IMR-90 (cell line): ENCODE data around the gene CYP46A1. TPM values are rescaled to one million over a fixed set of nuclear protein-coding genes. Genes with fewer than 3 reads are reported as not detected.
A peak's percentile ranks its signal among the peaks of the same experiment; 100 is the strongest.

ENCODE experiments used
- ATAC-seq: fragments of 200-7000 bp; cut with Tn5 transposase; 2 replicates; pipeline ENCODE4 v1.9.1; 2020; ENCODE audit warnings: low read depth, mild to moderate bottlenecking, moderate library complexity
- BruUV-seq: library from RNA; stranded (reverse); fragments of 400-500 nt; replicated peaks from 2 replicates; lab custom pipeline; 2021; lab: Mats Ljungman, UMichigan
- CTCF ChIA-PET: fragments of 300-600 bp; formaldehyde crosslinking; extraction: SDS; loops from one replicate; lab custom pipeline; 2021; ENCODE audit warnings: antibody characterized with exemption; lab: Yijun Ruan, JAX
- POLR2A ChIA-PET: fragments of 300-600 bp; sonication (Branson Sonifier 250); formaldehyde crosslinking; loops from one replicate; lab custom pipeline; 2022; ENCODE audit warnings: antibody characterized with exemption; ENCODE audit not compliant: unreplicated experiment; lab: Charles Lee
- DNase-seq: peaks from one replicate; pipeline ENCODE4 v3.0.0; 2013
- H2AFZ ChIP-seq: replicated peaks from 2 replicates; pipeline ENCODE3; 2013; ENCODE audit warnings: low read length, mild to moderate bottlenecking; ENCODE audit not compliant: poor library complexity
- H2AK5ac ChIP-seq: 2 replicates; pipeline ENCODE4 v1.6.1; 2013; ENCODE audit warnings: low read depth, low read length, inconsistent platforms
- H2AK9ac ChIP-seq: replicated peaks from 2 replicates; pipeline ENCODE3; 2013; ENCODE audit warnings: mild to moderate bottlenecking, low read depth, low read length, moderate library complexity; ENCODE audit not compliant: poor library complexity
- H2BK120ac ChIP-seq: 2 replicates; pipeline ENCODE4 v1.6.1; 2013; ENCODE audit warnings: low read depth, low read length, inconsistent platforms
- H2BK15ac ChIP-seq: 3 replicates; pipeline ENCODE4 v1.6.1; 2013; ENCODE audit warnings: low read depth, low read length, inconsistent platforms
- H2BK20ac ChIP-seq: 2 replicates; pipeline ENCODE4 v1.6.1; 2013; ENCODE audit warnings: low read depth, mild to moderate bottlenecking, inconsistent platforms, low read length, moderate library complexity
- H2BK5ac ChIP-seq: 2 replicates; pipeline ENCODE4 v1.6.1; 2013; ENCODE audit warnings: mild to moderate bottlenecking, low read depth, low read length, inconsistent platforms; ENCODE audit not compliant: poor library complexity, severe bottlenecking
- H3K14ac ChIP-seq: replicated peaks from 2 replicates; pipeline ENCODE4 v1.6.1; 2013; ENCODE audit warnings: low read depth, low read length, inconsistent platforms
- H3K18ac ChIP-seq: 2 replicates; pipeline ENCODE4 v1.6.1; 2013; ENCODE audit warnings: low read depth, low read length, control low read depth
- H3K23ac ChIP-seq: 2 replicates; pipeline ENCODE4 v1.6.1; 2013; ENCODE audit warnings: low read depth, low read length, inconsistent platforms
- H3K27ac ChIP-seq: 2 replicates; pipeline ENCODE4 v1.5.1; 2013; ENCODE audit warnings: mild to moderate bottlenecking, control low read depth, low read length; ENCODE audit not compliant: insufficient read depth
- H3K27me3 ChIP-seq: 2 replicates; pipeline ENCODE4 v1.6.1; 2013; ENCODE audit warnings: low read length; ENCODE audit not compliant: control insufficient read depth, insufficient read depth
- H3K36me3 ChIP-seq: 2 replicates; pipeline ENCODE4 v1.6.1; 2013; ENCODE audit warnings: low read length, mixed read lengths; ENCODE audit not compliant: control insufficient read depth, insufficient read depth
- H3K4ac ChIP-seq: 2 replicates; pipeline ENCODE4 v1.6.1; 2013; ENCODE audit warnings: low read depth, low read length, inconsistent platforms
- H3K4me1 ChIP-seq: 2 replicates; pipeline ENCODE4 v1.6.1; 2013; ENCODE audit warnings: low read length, mixed read lengths; ENCODE audit not compliant: control insufficient read depth, insufficient read depth
- H3K4me2 ChIP-seq: 2 replicates; pipeline ENCODE4 v1.6.1; 2013; ENCODE audit warnings: low read depth, mild to moderate bottlenecking, control low read depth, low read length, moderate library complexity
- H3K4me3 ChIP-seq: 2 replicates; pipeline ENCODE4 v1.5.1; 2013; ENCODE audit warnings: low read depth, mild to moderate bottlenecking, control low read depth, low read length, moderate library complexity; ENCODE audit not compliant: insufficient read depth
- H3K56ac ChIP-seq: 2 replicates; pipeline ENCODE4 v1.6.1; 2013; ENCODE audit warnings: low read length, inconsistent platforms; ENCODE audit not compliant: insufficient read depth; ENCODE audit errors: extremely low read depth
- H3K79me1 ChIP-seq, 2 experiments: 2 replicates each; pipeline ENCODE4 v1.6.1; 2013; ENCODE audit warnings: low read length in 2 of 2, inconsistent platforms in 1 of 2, low read depth in 1 of 2
- H3K9ac ChIP-seq: 2 replicates; pipeline ENCODE4 v1.6.1; 2013; ENCODE audit warnings: low read depth, low read length, control low read depth
- H3K9me1 ChIP-seq: 2 replicates; pipeline ENCODE4 v1.6.1; 2013; ENCODE audit warnings: low read length, inconsistent platforms; ENCODE audit not compliant: insufficient read depth
- H3K9me3 ChIP-seq: 2 replicates; pipeline ENCODE4 v1.6.1; 2013; ENCODE audit warnings: low read length; ENCODE audit not compliant: control insufficient read depth, insufficient read depth
- H4K20me1 ChIP-seq: 2 replicates; pipeline ENCODE4 v1.6.1; 2013; ENCODE audit warnings: low read length, inconsistent platforms; ENCODE audit not compliant: insufficient read depth
- H4K5ac ChIP-seq: 2 replicates; pipeline ENCODE4 v1.6.1; 2013; ENCODE audit warnings: mild to moderate bottlenecking, low read depth, low read length, control low read depth
- H4K8ac ChIP-seq, 2 experiments: 2 replicates each; pipeline ENCODE4 v1.6.1; 2013; ENCODE audit warnings: low read depth in 2 of 2, low read length in 2 of 2, control low read depth in 1 of 2, inconsistent platforms in 1 of 2
- H4K91ac ChIP-seq: 2 replicates; pipeline ENCODE4 v1.6.1; 2013; ENCODE audit warnings: low read depth, low read length, inconsistent platforms; ENCODE audit not compliant: insufficient read depth
- BHLHE40 ChIP-seq: fragments of 150-350 bp; IDR thresholded peaks from 2 replicates; pipeline ENCODE4 v1.6.1; 2016; ENCODE audit warnings: mild to moderate bottlenecking, low read depth, low read length
- MAZ ChIP-seq: IDR thresholded peaks from 2 replicates; pipeline ENCODE4 v1.6.1; 2012; ENCODE audit warnings: low read depth, mild to moderate bottlenecking, low read length, improper control_type of control experiment, moderate library complexity, borderline replicate concordance
- NFE2L2 ChIP-seq: fragments of 150-350 bp; IDR thresholded peaks from 2 replicates; pipeline ENCODE4 v1.6.1; 2016; ENCODE audit warnings: low read depth, mild to moderate bottlenecking, low read length
- POLR2A ChIP-seq: IDR thresholded peaks from 2 replicates; pipeline ENCODE4 v1.6.1; 2012; ENCODE audit warnings: mild to moderate bottlenecking, low read depth, low read length
- RCOR1 ChIP-seq: IDR thresholded peaks from 2 replicates; pipeline ENCODE4 v1.6.1; 2012; ENCODE audit warnings: mild to moderate bottlenecking, low read length, improper control_type of control experiment; ENCODE audit not compliant: insufficient replicate concordance
- RFX5 ChIP-seq: IDR thresholded peaks from 2 replicates; pipeline ENCODE4 v1.8.0; 2012; ENCODE audit warnings: low read depth, mild to moderate bottlenecking, low read length, moderate library complexity
- WGBS, 2 experiments: methylation state at CpG; one replicate each; pipeline versions ENCODE4 v1.1.5 to v1.1.7; 2013; ENCODE audit warnings: missing lambda C conversion rate in 2 of 2; ENCODE audit not compliant: insufficient read length in 1 of 2; ENCODE audit errors: extremely low coverage in 2 of 2; 5-methylcytosine and 5-hydroxymethylcytosine counted together
- dilution Hi-C: fragments of 300-500 bp; cut with HindIII; formaldehyde crosslinking; loops from one replicate; pipeline ENCODE4 v1.14.3; 2018; ENCODE audit warnings: low sequenced_read_pairs; ENCODE audit not compliant: unreplicated experiment
- in situ Hi-C: fragments of 300-500 bp; cut with MboI; formaldehyde crosslinking; loops from 3 replicates; pipeline ENCODE4 v1.14.3; 2019; ENCODE audit warnings: low sequenced_read_pairs, inconsistent platforms, mixed read lengths
- intact Hi-C: fragments of 100-400 bp; cut with micrococcal nuclease; formaldehyde crosslinking; loops from 2 replicates; pipeline ENCODE4 v1.10.0; 2022
- polyA plus RNA-seq, 3 experiments: library from polyadenylated mRNA; depleted of rRNA; stranded (reverse); fragments of >200 nt; gene quantifications; 2 replicates each; pipeline ENCODE4 v1.2.3, GENCODE V29; 2012; ENCODE audit warnings: low replicate concordance in 1 of 3
- total RNA-seq: library from RNA; depleted of rRNA; stranded (reverse); fragments of >200 nt; gene quantifications from 2 replicates; pipeline ENCODE4 v1.2.3, GENCODE V29; 2012

Gene CYP46A1
- total and polyA plus RNA-seq, 2 of the 4 experiments (the other 2 are of a cell fraction) = 0.18 to 0.31 TPM

GRCh38 chr14:99741227-99741976 lies 57.3 kb downstream of the CYP46A1 start:
- Histone ChIP-seq H2BK5ac (no peak overlapping the region), H3K18ac (no peak overlapping the region), H2BK20ac (no peak overlapping the region; the same call in 1 of the 2 replicates), H3K27ac (no peak overlapping the region), H2AK5ac (peak overlapping the region; percentile 92; the same call in 1 of the 2 replicates), H3K9ac (no peak overlapping the region), H3K4ac (no peak overlapping the region; the same call in 1 of the 2 replicates), H4K5ac (no peak overlapping the region), H3K14ac (no peak overlapping the region), H2AK9ac (no peak overlapping the region), H4K20me1 (peaks cover 9% of the 10 kb centered on the region; the same call in 1 of the 2 replicates), H3K4me1 (peaks cover 22% of the 10 kb centered on the region), H3K23ac (no peak overlapping the region), H3K56ac (no peak overlapping the region), H3K79me1 (no peaks in the 10 kb centered on the region), H2BK120ac (peak overlapping the region; percentile 32; the same call in 1 of the 2 replicates), H2AFZ (no peak overlapping the region), H3K4me3 (no peak overlapping the region), H3K9me3 (no peaks in the 10 kb centered on the region), H4K91ac (peak overlapping the region; percentile 19; the same call in 1 of the 2 replicates), H3K9me1 (peaks cover 17% of the 10 kb centered on the region), H3K4me2 (no peak overlapping the region), H2BK15ac (no peak overlapping the region), H3K36me3 (no peaks in the 10 kb centered on the region), H4K8ac (no peak overlapping the region), H3K27me3 (no peaks in the 10 kb centered on the region)
- intact Hi-C loops (no loop called here), in situ Hi-C loops (no loop called here), dilution Hi-C loops (no loop called here)
- ChIA-PET CTCF (no interaction called here), POLR2A (no interaction called here)
- BruUV-seq = no TSS peak
- WGBS, 2 experiments = 100% methylated on average over 4 of the region's 14 CpGs; no CpG with 5 or more reads in 1 of the 2 experiments
- no peak for DNase-seq
- ATAC-seq = no peak
- TF ChIP-seq MAZ (no peak), RFX5 (no peak), NFE2L2 (no peak), POLR2A (no peak), RCOR1 (no peak), BHLHE40 (no peak)
